ENCODE results near the gene ARHGEF6.

ARHGEF6 gene

GRCh38 chrX:136750364-136750763 is 30.4 kb downstream of the ARHGEF6 start:
- DNase-seq (ENCODE audit: low read depth): no peak
- H3K4me3 ChIP-seq (ENCODE audit: low read depth, low read length): no peak overlapping the region
- TF ChIP-seq CTCF (IDR thresholded peaks at IDR 0.05; ENCODE audit: insufficient read depth, low read depth, low read length, missing control alignments): no peak

- peak; percentile 40 for DNase-seq (ENCODE audit: low read depth)
Observed at GRCh38 chrX:136747003-136747986, 33.4 kb downstream of the ARHGEF6 start.

GRCh38 chrX:136745215-136746173 is 35.2 kb downstream of the ARHGEF6 start:
- H3K4me3 ChIP-seq (ENCODE audit: low read depth, low read length): no peak overlapping the region
- no peak for TF ChIP-seq CTCF (IDR thresholded peaks at IDR 0.05; ENCODE audit: insufficient read depth, low read depth, low read length, missing control alignments)
- no peak for DNase-seq (ENCODE audit: low read depth)

More at GRCh38 chrX:136747003-136747986, 33.4 kb downstream of the ARHGEF6 start:
- H3K4me3 ChIP-seq (ENCODE audit: low read depth, low read length): no peak overlapping the region
- TF ChIP-seq CTCF (IDR thresholded peaks at IDR 0.05; ENCODE audit: insufficient read depth, low read depth, low read length, missing control alignments): no peak

- no peak for TF ChIP-seq CTCF (IDR thresholded peaks at IDR 0.05; ENCODE audit: insufficient read depth, low read depth, low read length, missing control alignments)
- DNase-seq (ENCODE audit: low read depth): no peak
- no peak overlapping the region for H3K4me3 ChIP-seq (ENCODE audit: low read depth, low read length)
Observed at GRCh38 chrX:136742721-136743379, 37.9 kb downstream of the ARHGEF6 start.

GRCh38 chrX:136738049-136738729 is 42.5 kb downstream of the ARHGEF6 start:
- DNase-seq (ENCODE audit: low read depth): no peak
- no peak overlapping the region for H3K4me3 ChIP-seq (ENCODE audit: low read depth, low read length)
- TF ChIP-seq CTCF (IDR thresholded peaks at IDR 0.05; ENCODE audit: insufficient read depth, low read depth, low read length, missing control alignments): no peak

- H3K4me3 ChIP-seq (ENCODE audit: low read depth, low read length): no peak overlapping the region
- TF ChIP-seq CTCF (IDR thresholded peaks at IDR 0.05; ENCODE audit: insufficient read depth, low read depth, low read length, missing control alignments): no peak
- no peak for DNase-seq (ENCODE audit: low read depth)
Observed at GRCh38 chrX:136736690-136737089, 44.0 kb downstream of the ARHGEF6 start.
